Measurements from ENCODE around the gene ICE2.
A peak's percentile ranks its signal among the peaks of the same experiment; 100 is the strongest.

The ICE2 gene

GRCh38 chr15:60399931-60400330, 79.0 kb downstream of the ICE2 start:
- no peak for TF ChIP-seq CTCF (IDR thresholded peaks at IDR 0.05; ENCODE audit: borderline replicate concordance, insufficient read depth, low read depth, low read length)
- no peak overlapping the region for H3K4me3 ChIP-seq (ENCODE audit: low read depth, low read length)

GRCh38 chr15:60399246-60399915, 79.6 kb downstream of the ICE2 start:
- TF ChIP-seq CTCF (IDR thresholded peaks at IDR 0.05; ENCODE audit: borderline replicate concordance, insufficient read depth, low read depth, low read length): no peak
- H3K4me3 ChIP-seq (ENCODE audit: low read depth, low read length): no peak overlapping the region

GRCh38 chr15:60397772-60398445, 81.0 kb downstream of the ICE2 start, which contains the start of gene ANXA2:
Gene ANXA2 (minus strand): TSS chr15:60397986. CDS start chr15:60386075, 11,911 bp downstream.
- TF ChIP-seq CTCF (IDR thresholded peaks at IDR 0.05; ENCODE audit: borderline replicate concordance, insufficient read depth, low read depth, low read length): no peak
- peak within 1 kb of the TSS; percentile 86 for H3K4me3 ChIP-seq (ENCODE audit: low read depth, low read length)

- no peak for TF ChIP-seq CTCF (IDR thresholded peaks at IDR 0.05; ENCODE audit: borderline replicate concordance, insufficient read depth, low read depth, low read length)
- H3K4me3 ChIP-seq (ENCODE audit: low read depth, low read length): peak overlapping the region; percentile 86
These were observed 81.8 kb downstream of the ICE2 start for GRCh38 chr15:60396958-60397771.

- peak overlapping the region; percentile 86 for H3K4me3 ChIP-seq (ENCODE audit: low read depth, low read length)
These were observed 82.4 kb downstream of the ICE2 start for GRCh38 chr15:60396560-60396957.

GRCh38 chr15:60396100-60396499, 82.8 kb downstream of the ICE2 start:
- no peak for TF ChIP-seq CTCF (IDR thresholded peaks at IDR 0.05; ENCODE audit: borderline replicate concordance, insufficient read depth, low read depth, low read length)
- H3K4me3 ChIP-seq (ENCODE audit: low read depth, low read length): no peak overlapping the region

More at GRCh38 chr15:60396560-60396957, 82.4 kb downstream of the ICE2 start:
- TF ChIP-seq CTCF (IDR thresholded peaks at IDR 0.05; ENCODE audit: borderline replicate concordance, insufficient read depth, low read depth, low read length): no peak
